Pancreas (tissue), 10 donors: ENCODE data around the gene PROS1. TPM values are rescaled to one million over a fixed set of nuclear protein-coding genes. Genes with fewer than 3 reads are reported as not detected.

Experiments used
- ATAC-seq, 4 donors: fragments of 200-7000 bp; cut with Tn5 transposase; one replicate each; pipeline versions ENCODE4 v1.8.0 to v1.9.1; 2020; ENCODE audit warnings: mild to moderate bottlenecking in 4 of 4, moderate library complexity in 4 of 4
- DNase-seq, 6 donors: peaks; one replicate each; pipeline ENCODE4 v3.0.0-alpha.2; 2020
- FAIRE-seq: peaks from 2 replicates; lab custom pipeline; 2012; peaks lifted over from hg19 to GRCh38; lab: Jason Lieb, UNC
- H3K27ac ChIP-seq, 4 donors: fragments of 200-600 bp; sonication (generic); 1 replicate in 3 of 4; 2 replicates in 1 of 4; pipeline versions ENCODE4 v1.5.0 to v1.8.0; 2020
- H3K27me3 ChIP-seq, 4 donors: fragments of 200-600 bp; one replicate each; pipeline ENCODE4 v1.8.0; 2021
- H3K36me3 ChIP-seq, 3 donors: fragments of 200-600 bp; sonication (generic) in 1 of 3; one replicate each; pipeline versions ENCODE4 v1.5.0 to v1.8.0; 2020 to 2021
- H3K4me1 ChIP-seq, 3 donors: fragments of 200-600 bp; one replicate each; pipeline ENCODE4 v1.8.0; 2021
- H3K4me3 ChIP-seq, 4 donors: fragments of 200-600 bp; sonication (generic) in 2 of 4; one replicate each; pipeline versions ENCODE4 v1.5.0 to v1.8.0; 2020 to 2021
- H3K9me3 ChIP-seq, 4 donors: fragments of 200-600 bp; one replicate each; pipeline ENCODE4 v1.8.0; 2021
- WGBS, 2 donors: extraction: QIAGEN DNeasy Blood & Tissue Kit; methylation state at CpG; one replicate each; pipeline ENCODE4 v1.1.7; 2013; 5-methylcytosine and 5-hydroxymethylcytosine counted together
- intact Hi-C, 3 donors: fragments of 100-400 bp; cut with DNase I; formaldehyde crosslinking; loops; one replicate each; pipeline versions ENCODE4 v1.11.1 to v1.14.2; 2022
- polyA plus RNA-seq, 2 donors: library from polyadenylated mRNA; stranded (reverse); fragments of 200-250 nt; gene quantifications; one replicate each; pipeline ENCODE4 v1.2.3, GENCODE V29; 2013
- total RNA-seq, 6 donors: library from RNA; stranded (reverse); fragmentation: NEBNext Ultra II Directional in 4 of 6; extraction: Animal tissue kit (Norgen Biotek cat#: 25700) in 4 of 6; gene quantifications; one replicate each; pipeline versions ENCODE4 v1.2.1 to v1.2.4, GENCODE V29; 2021 to 2023
- TF ChIP-seq, protein P1 (sequence below), 4 donors: fragments of 200-600 bp; sonication (generic) in 3 of 4; IDR thresholded peaks; one replicate each; pipeline versions ENCODE4 v1.5.0 to v1.8.0; 2021; ENCODE audit warnings: antibody characterized with exemption in 4 of 4
- donor health status: healthy with polysubstance abuse.
- donor health status: DM: no; HTN: no; CAD: no; lungs with moderate emphysema.
- donor health status: DM: no; HTN: no; CAD: no.
- donor health status: control.
- donor health status: control.
- donor health status: Bipolar disorder and iron deficiency.
- donor health status: DM: yes; HTN: yes; CAD: no.
- donor health status: DM: no; HTN: no; CAD: no.
- donor health status: DM: no; HTN: no; CAD: no.
- donor health status: DM: yes; HTN: yes; CAD: no.

The PROS1 gene
- total and polyA plus RNA-seq, 8 donors: 1.4 to 11.1 (median 4.6) TPM

- ATAC-seq (no peak), FAIRE-seq (no peak), DNase-seq (no peak)
- no peaks in the 10 kb centered on the region for H3K36me3 ChIP-seq
- H3K27ac ChIP-seq: no peak overlapping the region
- intact Hi-C loops: loop anchor here in 1 of 3 donors (10.0 kb wide), 1 partner anchor 53 kb away; the partner anchor contains the start of genes DHFR2 and NSUN3
- H3K4me1 ChIP-seq: no peaks in the 10 kb centered on the region
- no peaks in the 10 kb centered on the region for H3K9me3 ChIP-seq
- H3K27me3 ChIP-seq: no peaks in the 10 kb centered on the region
- TF ChIP-seq, protein P1, sequence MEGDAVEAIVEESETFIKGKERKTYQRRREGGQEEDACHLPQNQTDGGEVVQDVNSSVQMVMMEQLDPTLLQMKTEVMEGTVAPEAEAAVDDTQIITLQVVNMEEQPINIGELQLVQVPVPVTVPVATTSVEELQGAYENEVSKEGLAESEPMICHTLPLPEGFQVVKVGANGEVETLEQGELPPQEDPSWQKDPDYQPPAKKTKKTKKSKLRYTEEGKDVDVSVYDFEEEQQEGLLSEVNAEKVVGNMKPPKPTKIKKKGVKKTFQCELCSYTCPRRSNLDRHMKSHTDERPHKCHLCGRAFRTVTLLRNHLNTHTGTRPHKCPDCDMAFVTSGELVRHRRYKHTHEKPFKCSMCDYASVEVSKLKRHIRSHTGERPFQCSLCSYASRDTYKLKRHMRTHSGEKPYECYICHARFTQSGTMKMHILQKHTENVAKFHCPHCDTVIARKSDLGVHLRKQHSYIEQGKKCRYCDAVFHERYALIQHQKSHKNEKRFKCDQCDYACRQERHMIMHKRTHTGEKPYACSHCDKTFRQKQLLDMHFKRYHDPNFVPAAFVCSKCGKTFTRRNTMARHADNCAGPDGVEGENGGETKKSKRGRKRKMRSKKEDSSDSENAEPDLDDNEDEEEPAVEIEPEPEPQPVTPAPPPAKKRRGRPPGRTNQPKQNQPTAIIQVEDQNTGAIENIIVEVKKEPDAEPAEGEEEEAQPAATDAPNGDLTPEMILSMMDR (IDR thresholded peaks at IDR 0.05): no peak
- no peak overlapping the region for H3K4me3 ChIP-seq
- 69 to 85% methylated on average over 1 of the region's 1 CpG for WGBS, 2 donors
Observed at GRCh38 chr3:94012185-94012584, 38.5 kb upstream of the PROS1 start.

DNA sequence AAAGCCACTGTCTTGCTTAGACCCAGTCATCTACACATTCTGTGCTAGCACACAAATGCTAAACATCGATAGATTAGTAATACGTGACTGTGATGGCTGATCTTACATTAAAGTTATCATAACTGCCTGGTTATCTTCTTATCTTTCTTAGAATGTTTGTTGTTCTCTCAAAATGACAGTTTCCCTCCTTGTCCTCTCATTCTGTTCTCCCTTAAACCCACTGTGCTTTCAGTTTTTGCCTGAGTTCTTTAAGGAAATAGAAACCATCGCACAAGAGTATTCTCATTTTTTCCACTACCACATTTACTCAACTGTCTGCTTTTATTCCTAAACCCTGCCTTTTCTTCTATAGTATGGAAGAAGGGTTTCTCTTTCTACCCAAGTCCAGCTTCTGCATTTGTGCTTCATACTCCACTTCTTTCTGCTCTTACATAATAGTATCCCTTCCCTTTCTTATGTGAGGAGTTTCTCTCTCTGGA is 37.6 kb upstream of the PROS1 start:
- no peaks in the 10 kb centered on the region for H3K36me3 ChIP-seq
- H3K9me3 ChIP-seq: no peaks in the 10 kb centered on the region
- ATAC-seq (peak in 1 of 4 donors; percentile 30), FAIRE-seq (no peak), DNase-seq (no peak)
- H3K4me1 ChIP-seq: no peaks in the 10 kb centered on the region
- TF ChIP-seq, protein P1 (IDR thresholded peaks at IDR 0.05): no peak
- H3K27me3 ChIP-seq: no peaks in the 10 kb centered on the region
- intact Hi-C loops: loop anchor here in 1 of 3 donors (10.0 kb wide), 1 partner anchor 54 kb away; the partner anchor contains the start of genes DHFR2 and NSUN3
- no peak overlapping the region for H3K4me3 ChIP-seq
- WGBS, 2 donors: 50 to 56% methylated on average over 3 of the region's 3 CpGs
- H3K27ac ChIP-seq: no peak overlapping the region

- DNase-seq (no peak), FAIRE-seq (no peak), ATAC-seq (no peak)
- no peaks in the 10 kb centered on the region for H3K9me3 ChIP-seq
- H3K4me1 ChIP-seq: peaks cover 0 to 3% (median 0%) of the 10 kb centered on the region in 3 donors
- no peak overlapping the region for H3K4me3 ChIP-seq
- H3K27me3 ChIP-seq: no peaks in the 10 kb centered on the region
- H3K36me3 ChIP-seq: no peaks in the 10 kb centered on the region
- intact Hi-C loops: loop anchor here in 2 of 3 donors (10.0 kb wide), 1 partner anchor 55 kb away; the partner anchor contains the start of genes DHFR2 (in 2 of the 2) and NSUN3 (in 2 of the 2)
- H3K27ac ChIP-seq: no peak overlapping the region
- 89 to 91% methylated on average over 2 of the region's 2 CpGs for WGBS, 2 donors
- TF ChIP-seq, protein P1 (IDR thresholded peaks at IDR 0.05): no peak
Observed at GRCh38 chr3:94009608-94010007, 35.9 kb upstream of the PROS1 start.

- H3K27me3 ChIP-seq: no peaks in the 10 kb centered on the region
- H3K36me3 ChIP-seq: no peaks in the 10 kb centered on the region
- H3K9me3 ChIP-seq: no peaks in the 10 kb centered on the region
- no peak for FAIRE-seq
- TF ChIP-seq, protein P1 (IDR thresholded peaks at IDR 0.05): no peak
- H3K27ac ChIP-seq: no peak overlapping the region
- intact Hi-C loops: loop anchor here in 1 of 3 donors (10.0 kb wide), 1 partner anchor 57 kb away; the partner anchor contains the start of genes DHFR2 and NSUN3
- peaks cover 0 to 4% (median 0%) of the 10 kb centered on the region in 3 donors for H3K4me1 ChIP-seq
- WGBS, 2 donors: 24 to 37% methylated on average over 2 of the region's 2 CpGs
- no peak for DNase-seq
- H3K4me3 ChIP-seq: no peak overlapping the region
- ATAC-seq: peak in 1 of 4 donors; percentile 28
Observed at GRCh38 chr3:94008253-94008652, 34.6 kb upstream of the PROS1 start.
